DMS53 treated with DMSO at 0.1 percent for 48 hours (cell line): ENCODE measurements around the gene FAM53A.
"Not testable (repeated sequence)": the region's sequence is repeated elsewhere in the genome, so short reads cannot be mapped to it uniquely, and the experiment has no call there.

ENCODE experiments used
- DNase-seq: peaks from one replicate; lab custom pipeline; 2025; ENCODE audit not compliant: unreplicated experiment; lab: John Stamatoyannopoulos, UW

The FAM53A gene

DNA sequence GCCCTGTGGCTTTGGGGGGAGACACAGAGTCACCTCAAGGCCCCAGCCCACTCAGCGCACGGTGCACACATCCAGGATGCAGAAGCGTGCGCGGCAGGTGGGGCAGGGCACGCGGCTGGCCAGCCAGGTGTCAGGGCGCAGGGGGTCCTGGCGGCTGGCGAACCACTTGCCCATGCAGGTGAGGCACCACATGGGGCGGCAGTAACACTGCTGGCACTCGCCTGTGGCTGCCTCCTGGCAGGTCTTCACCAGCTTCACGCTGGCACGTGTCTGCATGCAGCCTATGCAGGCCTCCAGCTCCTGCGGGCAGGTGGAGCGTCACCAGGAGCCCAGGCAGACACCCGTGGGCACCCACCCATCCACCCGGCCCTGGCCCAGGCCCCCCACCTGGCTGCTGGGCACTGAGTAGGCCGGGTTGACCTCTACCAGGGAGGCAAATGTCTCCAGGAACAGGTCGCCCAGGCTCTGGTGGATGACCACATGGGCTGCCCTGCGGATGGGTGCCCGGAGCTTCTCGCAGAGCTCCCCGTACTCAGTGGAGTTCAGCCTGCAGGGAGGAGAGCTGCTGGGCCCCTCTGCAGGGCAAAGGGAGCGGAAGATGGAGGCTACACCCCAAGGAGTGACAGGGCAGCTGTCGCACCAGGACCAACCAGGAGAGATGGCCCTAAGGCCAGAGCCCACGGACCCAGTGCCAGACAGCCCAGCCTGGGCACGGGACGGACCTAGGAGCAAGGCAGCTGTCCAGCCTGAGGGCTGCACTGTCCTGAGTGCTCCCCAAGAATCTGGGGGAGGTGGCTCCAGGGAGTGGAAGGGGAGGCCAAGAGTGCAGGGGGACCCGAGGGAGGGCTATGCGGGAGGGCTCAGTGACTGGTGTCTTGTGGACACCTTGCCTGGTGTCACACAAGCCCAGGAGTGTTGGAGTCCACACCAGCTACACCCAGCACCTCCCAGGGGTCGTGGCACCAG is 33.3 kb upstream of the FAM53A start:
- no peak for DNase-seq

DNA sequence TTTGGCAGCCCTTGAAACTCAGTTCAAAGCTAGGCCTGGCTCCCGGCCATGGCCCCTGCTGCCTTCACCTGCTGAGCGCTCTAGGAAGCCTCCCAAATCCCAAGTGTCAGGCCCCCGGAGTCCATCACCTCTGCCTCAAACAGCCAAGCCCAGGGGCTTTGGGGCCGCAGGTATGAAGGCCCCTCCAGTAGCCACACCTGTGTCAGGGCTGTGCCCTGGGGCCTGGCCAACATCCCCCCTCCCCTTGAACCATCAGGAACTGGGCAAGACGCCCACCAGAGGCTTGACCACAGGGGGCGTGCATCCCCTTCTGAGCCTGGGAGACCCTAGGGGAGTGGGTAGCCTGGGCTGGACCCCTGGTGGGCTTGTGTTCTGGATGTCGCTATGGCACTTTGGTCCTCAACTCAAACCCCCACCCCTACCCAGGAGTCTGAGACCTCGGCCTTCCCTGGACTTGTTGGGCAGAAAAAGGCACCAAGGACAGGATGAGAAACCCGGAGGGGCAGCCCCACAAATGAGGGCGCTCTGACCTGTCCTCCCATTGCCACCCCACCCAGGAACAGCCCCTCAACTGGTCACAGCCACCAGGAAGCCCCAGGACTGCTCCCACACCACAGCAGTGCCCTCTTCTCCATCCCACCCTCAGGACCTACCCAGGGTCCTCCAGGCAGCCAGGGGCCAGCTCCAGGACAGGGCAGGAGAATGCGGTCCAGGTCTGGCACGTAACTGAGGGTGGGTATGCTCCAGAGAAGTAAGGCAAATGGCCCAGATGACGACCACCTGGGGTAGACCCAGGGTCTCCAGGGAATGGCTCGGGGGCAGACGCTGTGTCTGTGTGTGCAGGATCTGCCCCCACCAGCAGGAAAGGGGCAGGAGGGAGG is 32.2 kb upstream of the FAM53A start:
- DNase-seq = no peak

DNA sequence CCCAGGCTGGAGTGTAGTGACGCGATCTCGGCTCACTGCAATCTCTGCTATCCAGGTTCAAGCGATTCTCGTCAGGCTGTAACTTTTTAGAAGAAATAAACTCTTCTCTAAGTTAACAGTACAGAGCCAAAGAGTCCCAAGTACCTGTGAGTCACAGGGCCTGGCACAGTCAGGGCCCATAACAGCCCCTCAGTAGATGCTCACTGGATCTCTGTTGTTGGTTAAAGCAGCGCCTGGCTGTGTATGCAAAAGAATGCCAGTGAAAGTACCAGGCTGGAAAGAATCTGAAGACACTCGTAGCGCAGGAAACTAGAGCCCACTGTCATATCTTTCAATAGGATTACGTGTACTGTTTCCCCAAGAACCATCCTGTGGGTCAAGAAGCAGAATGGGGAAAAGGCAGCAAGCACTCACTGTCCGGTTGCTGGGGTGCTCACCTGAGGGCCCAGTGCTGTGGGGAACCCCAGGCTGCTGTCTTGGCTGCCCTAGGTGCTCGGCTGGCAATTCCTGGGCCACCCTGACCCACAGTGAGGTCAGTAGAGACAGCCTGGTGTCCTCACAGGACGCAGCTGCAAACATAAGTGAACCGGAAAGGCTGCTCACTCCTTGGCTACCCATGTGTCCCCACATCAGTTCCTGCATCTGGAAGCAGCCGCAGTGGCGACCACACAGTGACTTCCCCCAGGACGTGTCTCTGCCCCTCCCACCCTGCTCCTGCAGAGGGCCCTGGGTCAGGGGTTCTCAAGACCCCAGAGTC is 31.1 kb upstream of the FAM53A start:
- no peak for DNase-seq

DNA sequence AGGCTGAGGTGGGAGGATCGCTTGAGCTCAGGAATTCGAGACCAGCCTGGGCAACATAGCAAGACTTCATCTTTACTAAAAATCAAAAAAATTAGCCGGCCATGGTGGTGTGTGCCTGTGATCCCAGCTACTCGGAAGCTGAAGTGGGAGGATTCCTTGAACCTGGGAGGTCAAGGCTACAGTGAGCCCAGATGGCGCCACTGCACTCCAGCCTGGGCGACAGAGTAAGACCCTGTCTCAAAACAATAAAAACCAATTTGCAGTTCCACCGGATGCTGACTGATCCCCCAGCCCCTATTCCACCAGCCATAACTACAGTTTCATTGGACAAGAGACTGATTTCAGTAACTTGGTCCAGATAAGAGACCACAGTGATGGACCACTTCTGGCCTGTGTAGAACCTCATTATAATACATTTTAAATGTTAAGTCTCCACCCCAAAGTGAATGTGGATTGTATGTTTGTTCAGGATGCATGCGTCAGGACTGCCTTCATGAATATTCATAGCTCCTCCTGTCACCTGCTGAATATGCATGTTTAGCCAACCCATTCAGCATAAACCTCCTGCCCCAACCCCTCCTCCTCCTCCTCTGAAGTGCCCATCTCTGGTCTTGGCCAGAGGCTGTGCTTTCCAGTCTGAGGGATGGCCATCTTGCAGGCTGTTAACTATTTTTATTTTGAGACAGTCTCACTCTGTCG is 30.3 kb upstream of the FAM53A start:
- DNase-seq = no peak

DNA sequence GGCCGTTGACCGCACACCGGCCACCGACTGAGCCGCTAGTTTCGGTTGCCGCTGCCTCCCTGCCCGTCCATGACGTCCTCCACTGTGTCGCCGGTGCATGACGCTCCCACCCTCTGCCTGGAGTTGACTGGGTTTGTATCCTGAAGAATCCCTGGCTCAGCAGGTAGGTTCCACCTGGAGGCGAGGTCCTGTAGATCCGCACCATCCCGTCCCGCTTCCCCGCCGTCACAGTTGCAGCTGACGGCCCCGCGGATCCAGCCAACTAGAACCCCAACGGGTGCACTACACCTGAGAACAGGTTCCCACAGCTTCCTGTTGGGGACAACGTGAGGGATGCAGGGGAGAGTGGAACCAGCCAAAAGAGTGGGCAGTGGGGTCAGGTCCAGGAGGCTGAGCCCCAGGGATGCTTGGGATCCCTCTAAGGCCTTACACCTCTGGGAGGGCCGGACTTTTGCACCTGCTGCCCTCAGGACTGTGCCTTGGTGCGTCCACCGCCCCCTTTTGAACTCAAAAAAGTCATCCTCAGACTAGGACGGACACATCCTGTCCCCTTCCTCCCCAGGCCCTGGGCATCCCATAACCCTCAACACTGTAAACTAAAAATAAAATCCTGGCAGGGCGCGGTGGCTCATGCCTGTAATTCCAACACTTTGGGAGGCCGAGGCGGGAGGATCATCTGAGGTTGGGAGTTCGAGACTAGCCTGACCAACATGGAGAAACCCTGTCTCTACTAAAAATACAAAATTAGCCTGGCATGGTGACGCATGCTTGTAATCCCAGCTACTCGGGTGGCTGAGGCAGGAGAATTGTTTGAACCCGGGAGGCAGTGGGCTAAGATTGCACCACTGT is 29.1 kb upstream of the FAM53A start:
- DNase-seq = peak; percentile 65

DNA sequence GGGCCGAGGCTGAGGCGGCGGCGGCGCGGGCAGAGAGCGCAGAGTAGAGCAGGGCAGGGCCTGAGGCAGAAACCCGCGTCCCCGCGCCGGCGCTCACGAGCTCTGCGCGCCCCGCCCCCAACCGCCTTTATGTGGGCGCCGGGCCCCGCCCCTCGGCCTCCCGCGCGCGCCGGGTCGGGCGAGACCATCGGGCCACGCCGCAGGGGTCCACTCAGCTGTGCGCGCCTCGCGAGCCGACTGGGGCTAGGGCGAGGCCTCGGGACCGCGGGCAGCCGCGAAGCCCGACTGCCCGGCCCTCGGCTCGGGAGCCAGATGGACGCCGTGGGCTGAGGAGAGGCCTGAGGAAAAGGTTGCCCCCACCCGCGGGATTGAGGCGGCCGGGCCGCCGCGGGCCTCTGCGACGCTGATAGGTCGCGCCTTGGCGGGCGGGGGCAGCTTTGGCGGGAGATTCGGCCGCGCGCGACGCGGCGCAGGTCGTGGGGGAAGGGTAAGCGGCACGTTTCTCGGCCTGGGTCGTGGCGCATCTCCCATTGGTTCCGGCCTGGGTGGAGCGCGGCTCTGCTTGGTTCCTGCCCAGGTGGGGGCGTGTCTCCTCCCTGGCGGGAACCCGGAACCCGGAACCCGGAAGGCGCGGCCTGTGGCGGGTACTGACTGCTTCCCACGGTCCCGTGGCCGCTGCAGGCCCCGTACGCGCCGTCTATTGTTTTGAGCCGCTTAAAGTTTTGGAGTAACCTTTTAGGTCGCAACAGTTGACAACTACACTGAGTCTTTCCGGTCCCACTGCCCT is 28.3 kb upstream of the FAM53A start, which contains the start of gene SLBP:
Gene SLBP, minus strand, starts transcription at position 104 of the 787 bp plus-strand sequence. CDS start 131 bp downstream, outside the sequence.
- peak; percentile 99 for DNase-seq

DNA sequence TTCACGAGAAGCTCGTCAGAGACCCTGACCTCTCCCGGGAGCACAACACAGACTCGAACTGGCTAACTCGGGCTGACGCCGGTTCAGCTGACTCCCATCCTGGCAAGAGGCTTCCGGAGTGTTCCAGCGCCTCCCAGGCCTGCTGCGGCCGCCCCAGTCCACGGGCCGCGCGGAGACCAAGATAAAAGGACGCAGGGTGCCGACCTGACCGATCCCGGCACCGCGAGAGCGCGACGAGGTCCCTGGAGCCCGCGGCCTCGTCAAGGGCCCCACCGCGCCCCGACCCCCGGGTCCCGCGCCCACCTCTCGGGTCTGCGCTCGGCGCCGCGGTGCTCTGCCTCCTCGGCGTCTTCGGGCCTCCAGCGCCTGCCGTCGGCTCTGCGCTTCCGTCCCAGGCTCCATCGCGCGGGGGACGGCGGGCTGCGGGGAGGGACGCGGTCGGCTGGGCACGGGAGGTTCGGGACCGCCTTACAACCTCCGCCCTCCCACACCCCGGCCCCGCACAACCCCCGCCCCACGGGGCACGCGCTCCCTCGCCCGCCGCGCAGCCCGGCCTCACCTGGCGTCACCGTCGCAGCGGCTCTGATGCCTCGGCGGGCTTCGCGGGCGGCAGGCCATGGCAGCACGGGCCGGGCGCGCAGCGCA is 27.6 kb upstream of the FAM53A start:
- DNase-seq = no peak

DNA sequence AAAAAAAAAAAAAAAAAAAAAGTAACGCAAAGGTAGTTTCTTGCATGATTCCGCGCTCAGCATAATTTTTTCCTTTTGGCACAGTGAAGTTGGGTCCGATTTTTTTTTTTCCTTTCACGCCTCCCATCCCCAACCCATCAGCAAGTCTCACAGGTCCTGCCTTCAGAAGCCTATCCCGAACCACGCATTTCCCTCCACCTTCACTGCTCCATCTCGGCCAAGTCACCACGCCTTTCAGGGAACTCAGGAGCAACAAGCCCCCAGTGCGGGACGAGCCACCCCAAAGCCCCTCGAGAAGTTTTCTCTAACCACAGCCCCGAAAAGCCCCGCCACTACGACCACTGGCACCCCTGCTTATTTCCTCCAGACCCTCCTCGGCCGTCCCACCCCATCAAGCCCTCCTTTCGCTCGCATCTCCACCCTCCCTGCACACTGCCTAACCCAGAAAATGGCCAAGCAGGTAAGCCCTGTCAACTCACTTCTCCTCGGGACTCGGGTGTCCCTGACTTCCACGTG is 27.0 kb upstream of the FAM53A start:
- no peak for DNase-seq

DNA sequence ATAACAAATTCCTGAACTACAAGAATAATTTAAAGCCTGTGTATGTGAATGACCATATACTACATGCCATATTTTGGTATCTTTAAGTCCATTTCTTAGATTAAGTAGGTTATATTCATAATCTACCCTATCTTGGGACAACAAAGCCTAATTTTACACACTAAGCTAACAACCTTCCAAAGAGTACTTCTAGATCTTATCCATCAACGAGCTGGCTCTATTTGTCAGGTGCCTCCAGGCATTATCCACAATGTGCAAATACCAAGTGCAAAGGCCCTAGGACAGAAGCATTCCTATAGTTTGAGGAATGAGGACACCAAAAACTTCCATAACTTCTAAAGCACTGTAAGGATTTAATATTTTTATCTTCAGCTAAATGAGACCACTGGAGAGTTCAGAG is 24.5 kb upstream of the FAM53A start:
- no peak for DNase-seq

DNA sequence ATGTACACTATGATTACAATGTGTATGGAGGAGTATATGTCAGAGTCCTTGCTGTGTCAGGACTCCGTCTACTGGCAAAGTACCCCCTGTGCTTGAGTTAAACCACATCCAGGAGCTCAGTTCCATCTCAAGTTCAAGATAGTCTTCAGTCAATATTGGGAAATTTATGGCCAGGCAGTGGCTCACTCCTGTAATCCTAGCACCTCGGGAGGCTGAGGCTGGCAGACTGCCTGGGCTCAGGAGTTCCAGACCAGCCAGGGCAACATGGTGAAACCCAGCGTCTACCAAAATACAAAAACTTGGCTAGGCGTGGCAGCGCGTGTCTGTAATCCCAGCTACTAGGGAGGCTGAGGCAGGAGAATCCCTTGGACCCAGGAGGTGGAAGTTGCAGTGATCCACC is 22.2 kb upstream of the FAM53A start:
- no peak for DNase-seq

DNA sequence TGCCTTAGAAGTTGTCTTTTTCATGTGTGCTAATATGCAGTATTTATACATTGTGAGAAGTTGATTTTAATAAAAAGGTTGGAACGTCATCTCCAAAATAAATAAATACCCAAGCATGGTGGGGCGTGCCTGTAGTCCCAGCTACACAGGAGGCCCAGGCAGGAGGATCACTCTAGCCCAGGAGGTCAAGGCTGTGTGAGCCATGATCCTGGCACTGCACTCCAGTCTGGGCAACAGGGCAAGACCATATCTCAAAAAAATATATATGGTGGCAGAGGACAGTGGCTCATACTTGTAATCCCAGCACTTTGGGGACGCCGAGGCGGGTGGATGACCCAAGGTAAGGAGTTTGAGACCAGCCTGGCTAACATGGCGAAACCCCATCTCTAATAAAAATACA is 21.6 kb upstream of the FAM53A start:
- DNase-seq = no peak

DNA sequence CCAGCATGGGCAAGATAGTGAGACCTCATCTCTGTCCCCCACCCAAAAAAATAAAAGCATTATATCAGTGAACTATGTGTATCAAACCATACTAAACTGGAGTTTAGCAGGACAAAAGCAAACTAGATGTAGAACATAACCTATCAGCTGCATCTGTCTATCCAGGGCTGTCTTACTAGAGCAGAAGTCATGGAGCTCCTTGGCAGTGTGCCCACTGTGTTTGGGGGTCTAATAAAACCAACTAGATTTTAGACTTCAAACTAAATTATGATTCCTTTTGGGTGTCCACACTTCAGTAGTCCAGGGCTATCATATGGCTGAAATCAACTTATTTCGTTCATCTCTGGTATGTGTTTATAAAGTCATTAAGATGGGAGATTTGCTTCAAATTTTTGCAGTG is 19.8 kb upstream of the FAM53A start:
- DNase-seq = no peak

DNA sequence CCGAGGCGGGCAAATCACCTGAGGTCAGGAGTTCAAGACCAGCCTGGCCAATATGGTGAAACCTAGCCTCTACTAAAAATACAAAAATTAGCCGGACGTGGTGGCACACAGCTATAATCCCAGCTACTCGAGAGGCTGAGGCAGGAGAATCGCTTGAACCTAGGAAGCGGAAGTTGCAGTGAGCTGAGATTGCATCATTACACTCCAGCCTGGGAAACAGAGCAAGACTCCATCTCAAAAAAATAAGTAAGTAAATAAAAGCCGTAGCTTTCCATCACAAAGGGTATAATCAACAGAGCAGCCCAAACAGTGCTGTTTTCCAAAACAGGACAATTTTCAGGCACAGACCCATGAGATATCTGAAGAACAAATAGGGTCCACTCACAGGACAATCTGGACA is 17.6 kb upstream of the FAM53A start:
- not testable (repeated sequence) for DNase-seq

DNA sequence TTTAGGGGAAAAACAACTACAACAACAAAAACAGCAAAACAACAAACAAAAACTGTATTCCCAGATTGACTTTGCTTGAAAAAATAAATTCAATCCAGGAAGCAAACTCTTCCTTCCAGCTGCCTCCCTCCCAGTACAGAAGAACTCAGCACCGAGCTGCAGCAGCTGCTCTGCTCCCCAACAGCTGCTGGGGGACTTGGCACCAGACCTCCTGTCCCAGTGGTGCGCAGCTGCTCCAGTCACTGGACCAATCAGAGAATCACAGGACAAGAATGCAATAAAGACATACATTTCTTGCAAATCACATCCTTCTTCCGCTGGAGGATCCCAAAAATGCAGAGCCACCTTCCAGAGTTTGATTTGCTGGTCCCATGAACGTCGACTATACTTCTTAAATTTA is 11.8 kb upstream of the FAM53A start:
- DNase-seq = no peak

DNA sequence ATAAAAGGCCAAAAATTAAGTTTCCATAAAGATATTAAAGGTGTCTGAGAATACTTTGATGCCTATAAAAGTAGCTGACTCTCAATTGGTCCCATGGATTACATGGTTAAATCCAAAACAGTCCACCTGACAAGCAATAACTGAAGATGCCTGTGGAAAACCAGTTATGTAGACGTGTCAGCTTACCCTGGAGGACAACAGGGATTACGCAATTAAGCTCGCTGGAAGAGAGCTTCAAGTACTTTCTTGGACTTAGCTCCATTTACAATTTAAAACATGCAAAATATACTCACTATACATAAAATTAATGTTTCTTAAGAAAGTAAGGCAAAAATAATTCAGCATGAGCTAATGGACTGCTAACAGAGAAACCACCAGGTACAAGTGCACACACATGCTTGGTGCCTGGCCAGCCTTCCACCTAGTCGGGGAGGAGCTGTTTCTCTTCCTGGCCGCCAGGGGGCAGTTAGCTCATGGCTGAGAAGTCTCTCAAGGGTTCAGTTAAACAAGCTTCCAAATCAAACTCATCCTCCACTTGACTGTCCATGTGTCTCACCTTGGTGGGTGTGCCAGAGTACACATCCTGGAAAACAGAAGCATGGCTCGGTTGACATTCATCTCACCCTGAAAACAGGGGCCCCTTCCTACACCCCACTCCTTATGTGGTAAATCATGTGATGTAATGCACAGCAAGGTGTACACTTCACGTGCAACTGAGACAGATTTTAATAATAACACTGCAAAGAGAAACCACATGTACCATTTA is 9.2 kb upstream of the FAM53A start:
- peak; percentile 94 for DNase-seq

DNA sequence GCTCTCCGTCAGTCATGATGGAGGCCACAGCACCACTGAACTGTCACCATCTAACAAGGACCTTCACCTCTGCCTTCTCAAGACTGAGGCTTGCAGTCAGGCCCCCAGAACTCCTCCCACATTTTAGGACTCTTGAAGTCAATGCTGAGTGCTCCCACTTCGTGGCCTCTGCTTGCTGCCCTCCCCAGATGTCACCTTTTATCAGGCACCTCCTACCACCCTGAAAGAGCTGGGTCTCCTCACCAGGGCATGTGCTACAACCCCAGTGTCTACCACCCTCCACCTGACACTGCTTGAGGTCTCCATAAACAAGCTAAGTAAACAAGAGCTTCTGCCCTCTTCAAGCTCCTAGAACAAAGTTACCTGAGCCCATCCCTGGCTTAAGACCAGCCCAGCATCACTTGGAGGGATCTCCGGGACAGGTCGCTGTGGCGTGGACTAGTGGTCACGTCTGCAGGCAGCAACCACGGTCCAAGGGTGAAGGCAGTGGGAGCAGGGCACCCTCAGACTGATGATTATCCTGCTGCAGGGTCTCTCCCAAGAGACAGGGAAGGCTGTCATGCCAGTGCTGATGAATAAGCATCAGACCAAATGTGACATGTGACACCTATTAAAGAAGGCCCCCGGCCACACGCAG is 7.7 kb upstream of the FAM53A start:
- DNase-seq = no peak

DNA sequence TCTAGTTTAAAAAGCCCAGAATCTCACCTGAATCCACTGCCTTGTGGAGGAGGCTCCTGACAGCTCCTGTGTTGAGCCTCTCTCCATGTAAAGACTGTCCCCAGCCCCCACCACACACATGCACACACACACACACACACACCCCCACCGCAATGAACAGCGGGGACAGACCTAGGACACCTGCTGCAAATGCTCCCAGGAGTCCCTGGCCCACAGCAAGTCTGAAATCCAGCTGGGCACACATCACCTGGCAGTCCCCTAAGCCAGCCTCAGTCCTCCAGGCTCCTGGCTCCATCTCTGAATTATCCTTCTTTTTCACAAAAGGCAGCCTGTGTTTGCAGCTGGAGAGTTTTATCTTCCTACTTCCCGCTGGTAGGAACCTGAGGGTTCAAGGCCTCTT is 6.6 kb upstream of the FAM53A start:
- DNase-seq = no peak
